Bronchial epithelial cell (primary cell): ENCODE results near the gene RHOT2. TPM values are rescaled to one million over a fixed set of nuclear protein-coding genes. Genes with fewer than 3 reads are reported as not detected.

Experiments
- DNase-seq: peaks from one replicate; pipeline ENCODE4 v3.0.0-alpha.2; 2010; ENCODE audit warnings: low read depth
- FAIRE-seq: peaks from 2 replicates; lab custom pipeline; 2011; peaks lifted over from hg19 to GRCh38; lab: Jason Lieb, UNC
- H3K27me3 ChIP-seq: 2 replicates; pipeline ENCODE4 v1.5.1; 2011; ENCODE audit warnings: low read length; ENCODE audit not compliant: control insufficient read depth, insufficient read depth
- H3K36me3 ChIP-seq: 2 replicates; pipeline ENCODE4 v1.5.1; 2011; ENCODE audit warnings: low read length; ENCODE audit not compliant: control insufficient read depth, insufficient read depth
- H3K4me3 ChIP-seq: 2 replicates; pipeline ENCODE4 v1.5.1; 2011; ENCODE audit warnings: mild to moderate bottlenecking, low read depth, low read length, control low read depth
- total RNA-seq: library from RNA; depleted of rRNA; stranded (reverse); fragments of >200 nt; gene quantifications from 2 replicates; pipeline ENCODE4 v1.2.1, GENCODE V29; 2014
- TF ChIP-seq, protein P1 (sequence below): IDR thresholded peaks from 2 replicates; pipeline ENCODE4 v1.5.1; 2011; ENCODE audit warnings: mild to moderate bottlenecking, moderate library complexity, low read length, control low read depth, inconsistent platforms; ENCODE audit not compliant: insufficient read depth, severe bottlenecking

Gene RHOT2
- total RNA-seq, 1 donor from 2014 or later, result 44.5 TPM

GRCh38 chr16:649631-650030 is 18.3 kb upstream of the RHOT2 start:
- no peak for FAIRE-seq
- no peaks in the 10 kb centered on the region for H3K27me3 ChIP-seq
- no peak for DNase-seq
- H3K36me3 ChIP-seq, result peaks cover 5% of the 10 kb centered on the region
- TF ChIP-seq, protein P1, sequence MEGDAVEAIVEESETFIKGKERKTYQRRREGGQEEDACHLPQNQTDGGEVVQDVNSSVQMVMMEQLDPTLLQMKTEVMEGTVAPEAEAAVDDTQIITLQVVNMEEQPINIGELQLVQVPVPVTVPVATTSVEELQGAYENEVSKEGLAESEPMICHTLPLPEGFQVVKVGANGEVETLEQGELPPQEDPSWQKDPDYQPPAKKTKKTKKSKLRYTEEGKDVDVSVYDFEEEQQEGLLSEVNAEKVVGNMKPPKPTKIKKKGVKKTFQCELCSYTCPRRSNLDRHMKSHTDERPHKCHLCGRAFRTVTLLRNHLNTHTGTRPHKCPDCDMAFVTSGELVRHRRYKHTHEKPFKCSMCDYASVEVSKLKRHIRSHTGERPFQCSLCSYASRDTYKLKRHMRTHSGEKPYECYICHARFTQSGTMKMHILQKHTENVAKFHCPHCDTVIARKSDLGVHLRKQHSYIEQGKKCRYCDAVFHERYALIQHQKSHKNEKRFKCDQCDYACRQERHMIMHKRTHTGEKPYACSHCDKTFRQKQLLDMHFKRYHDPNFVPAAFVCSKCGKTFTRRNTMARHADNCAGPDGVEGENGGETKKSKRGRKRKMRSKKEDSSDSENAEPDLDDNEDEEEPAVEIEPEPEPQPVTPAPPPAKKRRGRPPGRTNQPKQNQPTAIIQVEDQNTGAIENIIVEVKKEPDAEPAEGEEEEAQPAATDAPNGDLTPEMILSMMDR, result no peak
- H3K4me3 ChIP-seq, result peak overlapping the region; percentile 56

- Histone ChIP-seq H3K4me3 (no peak overlapping the region), H3K27me3 (no peaks in the 10 kb centered on the region), H3K36me3 (peaks cover 9% of the 10 kb centered on the region)
- TF ChIP-seq, protein P1, result no peak
- FAIRE-seq, result no peak
- DNase-seq, result no peak
These were observed 16.1 kb upstream of the RHOT2 start for GRCh38 chr16:651844-652243.

DNA sequence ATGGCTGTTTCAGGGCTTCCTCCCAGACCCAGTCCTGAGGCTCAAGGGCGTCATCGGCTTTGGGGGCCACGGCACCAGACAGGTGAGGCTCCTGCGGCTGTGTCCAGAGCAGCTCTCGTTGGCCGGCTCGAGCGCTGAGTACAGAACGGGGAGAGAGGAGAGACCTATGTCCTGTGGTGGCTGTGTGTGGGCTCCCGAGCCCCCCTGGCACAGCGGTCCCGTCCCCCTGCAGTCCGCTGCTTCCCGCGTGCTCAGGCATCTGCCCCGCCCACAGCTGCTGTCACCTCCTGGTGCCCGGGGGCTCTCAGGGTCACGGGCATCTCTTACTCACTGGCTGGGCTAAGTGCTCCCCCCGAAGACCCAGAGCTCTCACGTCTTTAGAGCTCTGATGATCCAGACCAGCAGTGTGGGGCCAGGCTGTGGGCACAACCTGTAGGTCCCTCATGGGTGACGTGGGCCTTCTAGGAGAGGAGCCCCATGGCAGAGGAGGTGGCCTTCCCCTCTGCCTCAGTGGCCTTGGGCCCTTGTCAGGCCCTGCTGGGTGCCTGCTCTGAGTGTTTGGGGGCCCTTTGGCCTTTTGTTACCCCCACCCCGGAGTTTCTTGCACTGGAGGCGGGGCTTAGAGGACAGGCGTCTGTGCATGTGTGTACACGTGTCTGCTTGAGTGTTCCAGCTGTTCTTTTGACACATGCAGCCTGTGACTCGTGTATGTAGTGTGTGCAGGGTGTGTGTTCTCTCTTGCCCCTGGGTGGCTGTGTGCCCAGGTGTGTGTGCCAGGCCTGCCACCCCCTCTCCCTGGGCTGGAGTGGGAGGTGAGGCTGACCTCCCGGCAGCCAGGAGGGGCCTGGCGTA is 15.3 kb upstream of the RHOT2 start:
- no peak overlapping the region for H3K4me3 ChIP-seq

GRCh38 chr16:654034-654433 is 13.9 kb upstream of the RHOT2 start:
- Histone ChIP-seq H3K27me3 (no peaks in the 10 kb centered on the region), H3K4me3 (no peak overlapping the region), H3K36me3 (peaks cover 10% of the 10 kb centered on the region)
- TF ChIP-seq, protein P1, result no peak
- FAIRE-seq (no peak), DNase-seq (no peak)

More for the DNA sequence above, 15.3 kb upstream of the RHOT2 start:
- TF ChIP-seq, protein P1, result no peak
- H3K27me3 ChIP-seq, result no peaks in the 10 kb centered on the region
- DNase-seq, result no peak
- FAIRE-seq, result no peak
- peaks cover 7% of the 10 kb centered on the region for H3K36me3 ChIP-seq

GRCh38 chr16:657487-657886 is 10.4 kb upstream of the RHOT2 start:
- TF ChIP-seq, protein P1, result no peak
- FAIRE-seq, result no peak
- Histone ChIP-seq H3K36me3 (peaks cover 12% of the 10 kb centered on the region), H3K27me3 (no peaks in the 10 kb centered on the region), H3K4me3 (no peak overlapping the region)
- no peak for DNase-seq
